Stimulated activated CD4-positive, alpha-beta T cell treated with anti-CD3 and anti-CD28 coated beads, Interleukin-1b, Interleukin-23, amount 100 ng/mL, for 1 hour (primary cell): ENCODE results near the gene PBX3.

ENCODE experiments used
- DNase-seq, 2 donors: peaks; one replicate each; pipeline ENCODE4 v3.0.0-alpha.2; 2020; ENCODE audit warnings: low read depth in 2 of 2

Gene PBX3

DNA sequence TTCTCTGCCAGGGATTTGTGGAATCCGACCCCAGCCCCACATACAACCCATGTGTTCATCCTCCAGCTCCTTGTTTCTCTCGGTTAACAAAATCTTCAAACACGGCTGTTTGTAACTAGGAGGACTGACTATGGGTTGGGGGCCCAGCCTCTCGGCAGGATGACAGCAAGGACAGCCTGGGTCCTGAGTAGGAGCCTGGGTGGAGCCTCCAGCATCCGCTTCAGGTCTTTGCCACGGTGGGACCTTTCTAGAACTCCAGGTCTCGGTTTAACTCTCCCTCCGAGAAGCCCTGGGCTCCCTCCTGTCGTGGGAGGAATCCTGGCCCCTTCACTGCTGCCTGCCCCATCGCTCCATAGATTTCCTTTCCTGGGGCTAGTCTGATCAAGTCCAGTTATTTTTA is 248.5 kb downstream of the PBX3 start:
- no peak for DNase-seq

DNA sequence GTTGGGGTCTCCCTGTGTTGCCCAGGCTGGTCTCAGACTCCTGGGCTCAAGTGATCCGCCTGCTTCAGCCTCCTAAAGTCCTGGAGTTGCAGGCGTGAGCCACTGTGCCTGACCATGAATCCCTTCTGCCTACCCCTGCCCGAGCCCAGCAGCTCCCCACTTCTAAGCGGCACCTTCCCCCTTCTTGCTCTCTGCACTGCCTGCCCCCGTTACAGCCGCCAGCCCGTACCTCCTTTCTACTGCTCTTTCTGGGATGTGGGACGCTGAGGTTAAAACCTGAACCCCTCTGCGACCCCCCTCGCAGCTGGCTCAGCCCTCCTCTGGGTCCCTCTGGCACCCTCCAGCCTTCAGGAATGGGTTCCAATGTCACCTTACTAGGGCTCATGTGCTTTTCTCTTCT is 249.6 kb downstream of the PBX3 start:
- no peak for DNase-seq

DNA sequence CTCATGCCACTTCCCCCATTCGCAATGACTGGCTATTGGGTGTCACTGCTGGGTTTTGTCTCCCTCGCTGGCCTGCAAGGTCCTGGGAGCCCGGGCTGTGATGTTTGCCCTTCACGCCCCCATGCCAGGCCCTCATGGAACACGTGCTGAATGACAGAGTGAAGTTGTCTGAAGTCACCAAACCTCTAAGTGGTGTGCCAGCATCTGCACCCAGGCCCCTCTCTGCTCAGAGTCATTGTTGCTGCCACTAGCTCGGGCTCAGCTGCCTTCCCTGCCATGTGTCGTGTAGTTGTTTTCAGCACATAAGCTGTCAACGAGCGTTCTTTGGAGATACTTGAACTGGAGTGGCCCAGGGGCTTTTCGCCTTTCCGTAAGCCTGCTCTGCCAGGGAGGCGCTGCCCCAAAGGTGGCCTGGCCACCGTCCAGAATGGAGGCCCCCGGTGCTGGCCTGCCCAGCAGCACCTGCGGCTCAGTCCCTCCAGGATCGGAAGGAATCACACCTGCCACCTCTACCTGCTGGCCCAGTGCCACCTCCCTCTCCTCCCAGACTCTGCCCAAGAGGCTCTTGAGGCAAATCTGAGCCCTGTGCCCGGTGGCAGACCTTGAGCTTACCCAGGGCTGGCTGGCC is 250.1 kb downstream of the PBX3 start:
- no peak for DNase-seq

DNA sequence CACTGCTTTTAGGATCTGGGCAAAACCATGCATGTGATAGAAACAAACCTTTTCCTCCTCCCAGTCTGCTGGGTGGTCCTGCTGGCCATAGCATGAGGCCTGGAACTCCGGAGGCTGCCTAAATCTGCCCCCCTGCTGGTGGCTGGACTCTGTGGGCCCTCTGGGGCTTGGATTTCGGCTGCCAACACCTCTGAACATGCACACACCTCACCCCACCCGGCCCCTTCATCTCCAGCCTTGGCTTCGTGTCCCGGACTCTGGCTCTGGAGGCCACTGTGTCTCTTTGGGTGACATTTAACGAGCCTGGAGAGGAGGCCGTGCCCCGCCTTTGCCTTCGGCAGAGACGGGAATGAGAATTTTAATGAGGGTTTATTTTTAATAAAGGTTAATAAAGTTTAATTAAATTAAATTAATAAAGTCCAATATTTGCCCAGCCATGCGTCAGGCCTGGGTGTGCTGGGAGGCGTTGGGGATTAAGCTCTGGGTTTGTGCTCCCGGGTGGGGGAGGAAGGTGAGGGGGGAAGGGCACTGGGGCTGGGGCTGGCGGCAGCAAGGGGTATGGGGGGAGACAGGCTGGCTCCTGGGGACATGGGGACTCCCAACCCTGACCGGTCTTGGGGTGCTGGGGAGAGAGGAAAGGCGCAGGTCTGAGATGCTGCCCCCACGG is 251.8 kb downstream of the PBX3 start:
- DNase-seq = no peak

DNA sequence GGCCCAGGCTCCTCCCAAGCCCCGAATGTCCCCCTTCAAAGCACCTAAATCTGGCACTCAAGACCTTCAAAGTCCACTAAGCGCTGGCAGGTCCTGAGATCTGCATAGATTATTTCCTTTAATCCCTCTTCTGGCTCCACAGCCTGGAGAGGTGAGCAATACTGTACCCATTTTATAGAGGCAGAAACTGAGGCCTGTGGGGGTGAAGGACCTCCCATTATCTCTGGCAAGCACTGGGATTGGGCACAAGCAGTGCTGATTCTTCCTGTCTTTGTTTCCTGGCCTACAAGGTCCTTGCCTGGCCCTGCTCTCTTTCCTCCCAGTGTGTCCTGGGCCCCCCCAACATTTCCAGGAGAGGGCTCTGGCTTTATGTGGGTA is 252.3 kb downstream of the PBX3 start:
- DNase-seq = no peak

DNA sequence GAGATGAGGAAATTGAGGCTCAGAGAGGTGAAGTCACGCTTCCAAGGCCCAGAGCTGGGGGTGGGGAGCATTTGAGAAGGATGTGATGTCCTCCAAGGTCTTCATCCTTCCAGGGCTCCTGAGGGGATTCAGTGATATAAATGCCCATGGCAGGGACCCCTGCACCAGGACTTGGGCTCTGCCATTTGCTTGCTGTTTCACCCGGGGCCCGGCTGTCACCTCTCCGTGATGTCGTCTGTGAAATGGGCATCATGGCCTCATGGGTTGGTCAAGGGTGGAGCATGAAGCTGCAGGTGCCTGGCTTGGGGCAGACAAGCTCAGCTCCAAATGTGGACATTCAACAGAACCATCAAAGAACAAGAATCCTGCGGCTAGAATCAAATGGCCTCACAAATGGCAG is 253.1 kb downstream of the PBX3 start:
- no peak for DNase-seq

DNA sequence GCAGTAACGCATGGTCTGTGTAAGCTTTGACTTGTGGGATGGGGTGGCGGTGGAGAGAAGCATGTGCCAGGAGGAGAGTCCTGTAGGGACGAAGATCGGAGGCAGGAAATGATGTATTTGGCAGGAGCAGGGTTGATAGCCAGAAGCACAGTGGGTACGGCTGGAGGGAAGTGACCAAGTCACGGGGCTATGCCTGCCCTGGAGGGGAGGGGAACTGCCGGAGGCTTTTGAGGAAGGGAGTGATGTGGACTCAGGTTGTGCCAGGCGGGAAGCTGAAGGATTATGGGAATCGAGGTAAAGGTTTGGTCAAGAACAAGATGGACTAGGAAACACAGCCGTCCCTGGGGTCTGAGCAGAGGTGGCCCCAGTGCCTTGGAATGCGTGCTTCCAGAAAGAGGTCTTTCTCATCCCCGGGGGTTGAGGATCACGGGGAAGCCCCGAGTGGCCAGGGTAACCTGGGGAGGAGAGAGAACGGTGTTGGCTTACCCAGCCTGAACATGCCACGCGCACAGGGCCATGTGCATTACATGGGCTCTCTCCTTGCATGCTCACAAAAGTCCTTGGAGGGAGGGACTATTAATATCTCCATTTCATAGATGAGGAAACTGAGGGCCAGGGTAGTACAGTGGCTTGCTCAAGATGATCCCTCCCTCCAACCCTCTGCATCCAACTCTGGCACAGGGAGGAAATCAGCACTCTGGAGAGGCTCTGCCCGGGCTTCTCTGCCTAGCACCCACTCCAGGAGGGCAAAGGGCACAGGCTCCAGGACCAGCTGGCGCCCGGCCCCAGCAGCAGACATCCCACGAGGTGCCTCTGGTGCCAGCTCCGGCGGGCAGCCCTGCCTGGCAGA is 253.8 kb downstream of the PBX3 start:
- DNase-seq = no peak

DNA sequence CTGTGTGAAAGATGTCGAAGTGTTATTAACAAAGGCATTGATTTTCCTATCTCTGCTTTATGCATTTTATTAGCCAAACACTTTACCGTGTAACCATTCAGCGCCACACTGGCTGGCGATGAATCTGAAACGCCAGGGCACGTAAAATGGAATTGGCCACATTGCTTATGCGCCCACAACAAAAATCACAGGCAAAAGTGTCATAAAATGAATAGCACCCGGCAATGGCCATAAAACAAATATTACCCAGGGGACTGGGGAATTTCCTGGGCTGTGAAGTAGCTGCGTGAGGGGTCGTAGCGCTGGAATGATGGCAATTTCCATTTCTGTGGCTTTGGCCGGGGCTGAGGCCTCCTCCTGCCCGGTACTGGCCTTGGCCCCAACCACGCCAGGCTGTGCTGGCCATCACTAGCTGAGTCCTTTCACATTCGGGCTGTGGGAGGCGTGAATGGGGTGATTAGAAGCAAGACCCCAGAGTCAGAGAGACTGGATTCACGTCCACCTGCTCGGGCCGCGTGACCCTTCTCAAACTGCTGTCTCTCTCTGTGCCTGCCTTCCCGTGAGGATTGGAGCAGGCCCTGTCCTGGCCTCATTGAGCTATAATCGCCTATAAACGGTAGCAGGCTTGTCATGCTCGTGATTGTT is 254.5 kb downstream of the PBX3 start:
- DNase-seq = no peak

DNA sequence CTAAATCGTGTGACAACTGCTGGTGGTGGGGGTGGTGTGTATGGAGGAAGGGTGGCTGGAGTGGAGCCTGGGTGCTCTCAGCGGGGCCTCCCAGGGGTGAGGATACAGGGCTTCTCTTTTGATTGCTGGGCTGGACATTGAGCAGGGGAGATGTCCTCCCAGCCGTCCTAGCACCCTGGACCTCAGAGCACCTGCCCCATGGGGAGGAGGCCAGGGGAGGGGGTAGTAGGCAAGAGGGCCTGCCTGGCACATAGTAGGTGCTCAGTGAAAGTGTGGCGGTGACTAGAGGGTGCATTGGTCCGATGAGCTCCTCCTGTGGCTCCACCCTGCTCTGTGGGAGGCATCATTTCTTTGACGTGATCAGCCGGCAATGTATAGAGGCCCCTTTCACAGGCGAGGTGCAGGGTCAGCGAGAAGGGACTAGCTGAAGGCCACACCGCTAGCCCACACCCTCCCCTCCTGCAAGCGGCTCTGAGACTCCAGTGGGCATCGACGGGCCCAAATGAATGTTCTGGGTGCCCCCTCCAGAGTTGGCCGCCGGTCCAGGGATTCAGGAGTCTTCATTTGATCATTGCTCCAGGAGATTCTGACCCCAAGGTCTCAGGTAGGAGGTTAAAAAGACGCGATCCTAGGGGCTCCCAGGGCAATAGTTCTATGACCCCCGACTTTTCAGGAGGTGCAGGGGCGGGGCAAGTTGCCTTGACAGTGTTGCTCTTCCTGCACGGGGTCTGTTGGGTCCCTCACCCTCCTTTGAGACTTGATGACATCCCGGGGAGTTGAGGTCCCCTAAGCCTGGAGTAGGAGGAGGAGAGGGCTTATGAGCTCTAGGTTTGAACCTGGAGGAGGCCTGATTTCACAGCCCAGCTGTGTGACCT is 255.5 kb downstream of the PBX3 start:
- no peak for DNase-seq

DNA sequence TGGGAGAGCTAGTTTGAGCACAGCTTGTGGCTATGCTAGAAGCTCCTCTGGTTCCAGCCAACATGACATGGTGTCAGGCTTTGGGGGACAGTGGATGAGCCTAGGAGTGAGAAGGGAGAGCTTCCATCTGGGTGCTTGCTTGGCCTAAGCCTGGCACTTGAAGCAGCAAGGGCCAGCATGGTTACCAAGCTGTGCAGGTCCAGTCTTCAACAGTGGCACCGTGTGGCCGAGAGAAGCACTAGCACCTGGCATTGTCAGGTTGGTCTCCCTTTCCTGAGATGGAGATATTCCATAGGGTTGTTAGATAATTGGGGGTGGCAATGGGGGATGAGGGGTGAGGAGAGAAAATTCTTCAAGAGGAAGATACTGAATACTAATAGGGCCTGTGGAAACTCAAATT is 261.9 kb downstream of the PBX3 start:
- DNase-seq = no peak

DNA sequence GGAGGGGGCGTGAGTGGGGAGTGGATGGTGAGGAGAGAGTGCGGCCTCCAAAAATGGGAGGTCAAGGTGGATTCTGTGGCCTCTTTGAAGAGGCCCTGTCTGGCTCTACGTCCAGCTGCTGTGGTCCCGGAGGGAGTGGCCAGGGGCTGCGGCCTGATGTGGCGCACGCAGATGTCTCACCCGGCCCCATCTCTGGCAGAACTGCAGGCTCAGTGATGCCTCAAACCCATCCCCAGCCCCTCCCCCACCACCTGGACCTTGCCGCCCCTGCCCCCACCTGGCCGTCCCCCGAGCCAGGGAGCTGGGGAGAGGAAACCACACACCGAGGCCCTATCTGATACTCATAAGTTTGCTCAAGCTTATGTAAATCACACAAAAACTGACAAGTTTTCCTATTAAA is 267.6 kb downstream of the PBX3 start:
- no peak for DNase-seq

DNA sequence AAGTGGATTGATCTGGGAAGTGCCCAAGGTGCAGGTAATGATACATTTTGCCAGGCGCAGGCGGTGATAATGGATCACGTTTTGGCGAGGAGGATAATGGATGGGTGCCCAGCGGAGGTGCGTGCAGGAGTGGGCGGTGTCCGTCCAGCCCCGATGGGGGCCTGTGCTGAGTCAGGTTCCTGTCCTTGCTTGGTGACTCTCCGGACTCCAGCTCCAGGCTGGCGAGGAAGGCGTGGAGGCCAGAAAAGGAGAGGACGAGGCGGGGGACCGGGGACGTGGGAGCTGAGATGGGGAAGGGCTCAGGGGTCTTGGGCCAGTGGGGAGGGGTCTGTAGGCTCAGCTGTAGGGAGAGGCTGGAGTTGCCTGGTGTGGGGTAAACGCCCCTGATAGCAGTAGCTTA is 268.3 kb downstream of the PBX3 start:
- no peak for DNase-seq

DNA sequence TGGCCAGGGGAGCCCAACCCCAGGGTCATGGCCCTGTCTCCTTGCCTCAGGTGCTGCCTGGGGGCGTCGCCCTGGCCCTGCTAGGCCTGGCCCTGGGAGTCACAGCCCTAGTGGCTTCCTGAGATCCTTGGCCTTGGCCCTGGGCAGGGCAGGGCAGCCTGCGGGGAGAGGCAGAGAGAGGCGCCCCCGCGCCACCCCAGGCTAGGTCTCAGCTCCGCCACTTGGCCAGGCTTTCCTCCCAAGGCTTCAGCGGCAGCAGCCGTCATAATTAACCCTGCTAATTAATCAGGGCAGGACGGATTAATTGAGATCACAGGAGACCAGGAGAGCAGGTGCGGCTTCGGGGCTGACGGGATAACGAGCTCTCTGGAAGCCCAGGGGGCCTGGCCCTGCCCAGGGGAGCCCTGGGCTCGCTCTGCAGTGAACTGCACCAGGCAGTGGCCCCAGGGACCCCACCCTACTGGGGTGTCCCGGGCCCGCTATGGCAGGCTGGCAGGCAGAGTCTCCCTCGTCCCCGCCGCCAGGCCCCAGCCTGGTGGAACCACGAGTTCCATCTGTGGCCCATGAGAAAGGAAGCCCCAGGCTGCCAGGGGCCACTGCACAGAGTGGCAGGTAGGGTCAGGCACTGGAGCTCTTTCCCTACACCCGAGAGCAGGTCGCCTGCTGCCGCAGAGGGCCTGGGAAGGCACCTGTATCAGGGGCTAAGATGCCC is 269.6 kb downstream of the PBX3 start:
- DNase-seq = no peak
